SU-DHL-6 (cell line): ENCODE results near the gene MTCL1.

Experiments used
- H2AFZ ChIP-seq: fragments of 200-600 bp; sonication (generic); 2 replicates; pipeline ENCODE4 v1.6.1; 2014; ENCODE audit warnings: low read depth, mild to moderate bottlenecking, moderate library complexity, mixed read lengths, antibody characterized with exemption, low read length; ENCODE audit not compliant: severe bottlenecking
- H3F3A ChIP-seq: fragments of 200-600 bp; shearing (Covaris generic); 2 replicates; pipeline ENCODE4 v1.6.0; 2016; ENCODE audit warnings: antibody characterized with exemption, mild to moderate bottlenecking; ENCODE audit not compliant: insufficient read depth
- H3K27ac ChIP-seq: fragments of 200-600 bp; sonication (generic); 2 replicates; pipeline ENCODE4 v1.5.1; 2016; ENCODE audit warnings: low read depth, mild to moderate bottlenecking, low read length, moderate library complexity, mixed read lengths
- H3K27me3 ChIP-seq: fragments of 200-600 bp; sonication (generic), shearing (Covaris generic); 2 replicates; pipeline ENCODE4 v1.6.0; 2014; ENCODE audit warnings: mild to moderate bottlenecking, low read length
- H3K36me3 ChIP-seq: fragments of 200-600 bp; sonication (generic); 2 replicates; pipeline ENCODE4 v1.6.1; 2014; ENCODE audit warnings: mild to moderate bottlenecking, low read length, mixed read lengths
- H3K4me2 ChIP-seq: fragments of 300-600, 200-600 bp; shearing (Covaris generic), sonication (generic); 2 replicates; pipeline ENCODE4 v1.6.0; 2014; ENCODE audit warnings: low read length, low read depth, mild to moderate bottlenecking; ENCODE audit not compliant: poor library complexity, severe bottlenecking
- H3K4me3 ChIP-seq: fragments of 200-600 bp; sonication (generic); 2 replicates; pipeline ENCODE4 v1.5.1; 2014; ENCODE audit warnings: antibody characterized with exemption, low read length, mild to moderate bottlenecking, mixed read lengths; ENCODE audit not compliant: insufficient read depth, poor library complexity, severe bottlenecking
- H3K79me2 ChIP-seq: fragments of 200-600 bp; sonication (generic); 2 replicates; pipeline ENCODE4 v1.6.1; 2014; ENCODE audit warnings: mild to moderate bottlenecking, low read length, moderate library complexity; ENCODE audit not compliant: insufficient read depth
- H3K9ac ChIP-seq: fragments of 200-600 bp; sonication (generic); 2 replicates; pipeline ENCODE4 v1.7.0; 2014; ENCODE audit warnings: mild to moderate bottlenecking, low read length
- H3K9me2 ChIP-seq: fragments of 200-600 bp; sonication (generic); replicated peaks from 2 replicates; pipeline ENCODE4 v1.6.1; 2014; ENCODE audit warnings: low read length; ENCODE audit not compliant: insufficient read depth
- H3K9me3 ChIP-seq: fragments of 200-600 bp; sonication (generic); 2 replicates; pipeline ENCODE4 v1.6.1; 2014; ENCODE audit warnings: low read length, mixed read lengths; ENCODE audit not compliant: insufficient read depth
- H4K20me1 ChIP-seq: fragments of 200-600 bp; sonication (generic); 2 replicates; pipeline ENCODE4 v1.6.1; 2014; ENCODE audit warnings: low read depth, mild to moderate bottlenecking, antibody characterized with exemption, low read length, moderate library complexity, mixed read lengths
- EZH2phosphoT487 ChIP-seq: fragments of 200-600 bp; sonication (generic), shearing (Covaris generic); conservative IDR thresholded peaks from 2 replicates; pipeline ENCODE4 v1.6.1; 2018; ENCODE audit warnings: mild to moderate bottlenecking, antibody characterized with exemption, low read length, moderate library complexity, mixed read lengths
- TF ChIP-seq, protein P1 (sequence below): fragments of 200-600 bp; sonication (generic); IDR thresholded peaks from one replicate; pipeline ENCODE4 v1.5.1; 2017; ENCODE audit warnings: antibody characterized with exemption, mild to moderate bottlenecking, low read length, moderate library complexity; ENCODE audit not compliant: insufficient read depth, poor library complexity, severe bottlenecking

MTCL1 gene

DNA sequence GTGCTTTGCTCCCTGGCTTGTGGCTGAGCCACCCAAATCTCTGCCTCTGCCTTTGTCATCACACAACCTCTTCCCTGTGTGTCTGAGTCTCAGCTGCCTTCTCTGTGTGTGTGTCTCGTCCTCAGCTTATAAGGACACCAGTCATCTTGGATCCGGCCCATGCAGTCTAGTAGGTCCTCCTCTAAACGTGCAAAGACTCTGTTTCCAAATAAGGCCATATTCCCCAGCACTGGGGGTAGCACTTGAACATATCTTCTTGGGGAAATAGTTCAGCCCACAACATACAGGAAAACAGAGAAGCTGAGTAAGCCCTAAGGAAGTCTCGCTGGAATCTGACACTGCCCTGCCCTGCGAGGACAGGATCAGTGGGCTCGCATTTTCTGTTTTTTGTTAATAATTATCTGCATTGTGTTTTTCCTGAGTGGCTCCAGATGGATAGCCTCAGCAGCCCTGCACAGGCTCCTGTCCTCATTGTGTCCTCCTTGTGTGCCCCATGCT, 42.1 kb downstream of the MTCL1 start:
- Histone ChIP-seq H3K27ac (no peak overlapping the region), H3F3A (no peaks in the 10 kb centered on the region), H3K4me2 (no peak overlapping the region), H3K9me2 (no peaks in the 10 kb centered on the region), H3K4me3 (no peak overlapping the region), H3K9me3 (no peaks in the 10 kb centered on the region), H4K20me1 (no peaks in the 10 kb centered on the region), H3K79me2 (no peaks in the 10 kb centered on the region), H3K9ac (no peak overlapping the region), H2AFZ (no peak overlapping the region), H3K27me3 (no peaks in the 10 kb centered on the region), H3K36me3 (no peaks in the 10 kb centered on the region)
- TF ChIP-seq EZH2phosphoT487 = no peak
- TF ChIP-seq, protein P1, sequence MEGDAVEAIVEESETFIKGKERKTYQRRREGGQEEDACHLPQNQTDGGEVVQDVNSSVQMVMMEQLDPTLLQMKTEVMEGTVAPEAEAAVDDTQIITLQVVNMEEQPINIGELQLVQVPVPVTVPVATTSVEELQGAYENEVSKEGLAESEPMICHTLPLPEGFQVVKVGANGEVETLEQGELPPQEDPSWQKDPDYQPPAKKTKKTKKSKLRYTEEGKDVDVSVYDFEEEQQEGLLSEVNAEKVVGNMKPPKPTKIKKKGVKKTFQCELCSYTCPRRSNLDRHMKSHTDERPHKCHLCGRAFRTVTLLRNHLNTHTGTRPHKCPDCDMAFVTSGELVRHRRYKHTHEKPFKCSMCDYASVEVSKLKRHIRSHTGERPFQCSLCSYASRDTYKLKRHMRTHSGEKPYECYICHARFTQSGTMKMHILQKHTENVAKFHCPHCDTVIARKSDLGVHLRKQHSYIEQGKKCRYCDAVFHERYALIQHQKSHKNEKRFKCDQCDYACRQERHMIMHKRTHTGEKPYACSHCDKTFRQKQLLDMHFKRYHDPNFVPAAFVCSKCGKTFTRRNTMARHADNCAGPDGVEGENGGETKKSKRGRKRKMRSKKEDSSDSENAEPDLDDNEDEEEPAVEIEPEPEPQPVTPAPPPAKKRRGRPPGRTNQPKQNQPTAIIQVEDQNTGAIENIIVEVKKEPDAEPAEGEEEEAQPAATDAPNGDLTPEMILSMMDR = no peak

DNA sequence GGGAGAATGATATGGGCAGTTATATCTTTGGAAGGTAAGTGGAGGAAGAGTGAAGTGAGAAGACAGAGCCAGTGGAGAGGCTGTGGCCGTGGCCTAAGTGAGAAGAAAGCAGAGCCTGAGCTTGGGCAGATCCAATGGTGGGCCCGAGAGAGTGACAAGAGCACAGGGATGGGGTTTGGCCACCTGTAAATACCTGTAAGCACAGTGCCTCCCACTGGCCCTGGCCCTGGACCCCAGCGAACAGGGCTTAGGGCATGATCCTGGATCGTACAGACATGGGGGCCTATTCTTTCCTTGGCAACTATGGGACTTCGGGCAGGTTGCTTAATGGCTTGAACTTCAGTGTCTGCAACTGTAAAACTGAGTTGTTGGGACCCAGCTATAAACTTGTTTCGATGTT, 44.1 kb downstream of the MTCL1 start:
- Histone ChIP-seq H3F3A (no peaks in the 10 kb centered on the region), H3K27me3 (no peaks in the 10 kb centered on the region), H3K79me2 (no peaks in the 10 kb centered on the region), H2AFZ (no peak overlapping the region), H3K36me3 (no peaks in the 10 kb centered on the region), H4K20me1 (no peaks in the 10 kb centered on the region), H3K9me3 (no peaks in the 10 kb centered on the region), H3K4me2 (no peak overlapping the region), H3K9me2 (no peaks in the 10 kb centered on the region), H3K4me3 (no peak overlapping the region), H3K9ac (no peak overlapping the region), H3K27ac (no peak overlapping the region)
- TF ChIP-seq, protein P1 = no peak
- TF ChIP-seq EZH2phosphoT487 = no peak

DNA sequence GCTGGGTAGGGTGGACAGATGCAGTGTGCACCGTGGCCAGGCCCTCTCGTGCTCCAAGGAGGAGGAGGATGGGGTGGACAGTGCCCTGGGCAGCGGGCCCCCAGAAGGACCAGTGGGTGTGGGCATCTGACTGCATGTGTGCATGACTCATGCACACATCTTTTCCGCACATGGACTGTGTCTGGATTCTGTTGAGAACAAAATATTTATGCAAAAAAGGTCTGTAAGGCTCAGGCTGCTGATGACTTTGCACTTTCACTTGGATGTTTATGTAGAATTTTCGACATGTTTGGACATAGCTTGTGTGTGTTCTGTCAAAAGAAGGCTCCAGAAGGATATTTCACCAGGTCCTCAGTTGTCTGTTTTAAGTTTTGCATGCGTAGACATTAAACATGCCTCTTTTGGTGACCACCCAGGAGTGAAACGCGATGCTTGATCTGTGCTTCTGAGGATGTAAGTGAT, 45.6 kb downstream of the MTCL1 start:
- H3K4me3 ChIP-seq = no peak overlapping the region
- no peaks in the 10 kb centered on the region for H3K9me3 ChIP-seq
- no peak overlapping the region for H3K27ac ChIP-seq
- TF ChIP-seq EZH2phosphoT487 = no peak
- TF ChIP-seq, protein P1 = no peak
- no peaks in the 10 kb centered on the region for H3F3A ChIP-seq
- no peaks in the 10 kb centered on the region for H3K27me3 ChIP-seq
- H3K4me2 ChIP-seq = no peak overlapping the region
- no peaks in the 10 kb centered on the region for H3K79me2 ChIP-seq
- H2AFZ ChIP-seq = no peak overlapping the region
- no peaks in the 10 kb centered on the region for H4K20me1 ChIP-seq
- H3K9ac ChIP-seq = no peak overlapping the region
- no peaks in the 10 kb centered on the region for H3K36me3 ChIP-seq
- H3K9me2 ChIP-seq = no peaks in the 10 kb centered on the region
